ENCODE results near the gene SLC2A11. TPM values are rescaled to one million over a fixed set of nuclear protein-coding genes. Genes with fewer than 3 reads are reported as not detected.

The SLC2A11 gene
- 11.4 and 15.9 TPM in 2 replicates for total RNA-seq

GRCh38 chr22:23857606-23858483 lies at the start of gene SLC2A11:
SLC2A11 (plus strand) TSS chr22:23857875; CDS start chr22:23858000, 125 bp downstream.

GRCh38 chr22:23838681-23839468 lies 18.8 kb upstream of the SLC2A11 start, which contains the start of gene DERL3:
DERL3 (minus strand) TSS chr22:23839006; CDS start chr22:23838987, 19 bp downstream.

GRCh38 chr22:23893945-23894709 lies 36.5 kb downstream of the SLC2A11 start, which contains the start of gene MIF:
MIF (plus strand) TSS chr22:23894383; CDS start chr22:23894475, 92 bp downstream.

Small RNA genes within 50 kb of the gene (small RNA-seq; reads per million reads assigned to genes)
- not detected for gene RN7SL268P (ENCODE audit: low replicate concordance)

Other genes starting within 250 kb of the SLC2A11 start
- not detected in 2 replicates for gene DRICH1, start 225.6 kb upstream of the SLC2A11 start, total RNA-seq
- gene RGL4, start 166.9 kb upstream of the SLC2A11 start, total RNA-seq = not detected in 2 replicates
- gene ZNF70, start 106.8 kb upstream of the SLC2A11 start, total RNA-seq = 7.4 and 12.3 TPM in 2 replicates
- gene VPREB3, start 103.5 kb upstream of the SLC2A11 start, total RNA-seq = not detected in 2 replicates
- 0.44 and 0.86 TPM in 2 replicates for gene C22orf15, start 94.9 kb upstream of the SLC2A11 start, total RNA-seq
- 2.2 and 3.1 TPM in 2 replicates for gene CHCHD10, start 89.9 kb upstream of the SLC2A11 start, total RNA-seq
- gene MMP11, start 85.0 kb upstream of the SLC2A11 start, total RNA-seq = 32.8 and 35.7 TPM in 2 replicates
- 94.8 and 101 TPM in 2 replicates for gene SMARCB1, start 70.9 kb upstream of the SLC2A11 start, total RNA-seq
- 0.43 and 9.0 TPM in 2 replicates for gene DERL3, start 18.9 kb upstream of the SLC2A11 start, total RNA-seq
- 102 and 150 TPM in 2 replicates for gene MIF, start 36.5 kb downstream of the SLC2A11 start, total RNA-seq
- 9.3 and 12.3 TPM in 2 replicates for gene GSTT2B, start 103.3 kb downstream of the SLC2A11 start, total RNA-seq
- gene DDTL, start 109.0 kb downstream of the SLC2A11 start, total RNA-seq = 1.0 and 1.1 TPM in 2 replicates
- 46.6 and 69.7 TPM in 2 replicates for gene DDT, start 116.6 kb downstream of the SLC2A11 start, total RNA-seq
- gene GSTT2, start 122.3 kb downstream of the SLC2A11 start, total RNA-seq = 0.22 and 1.4 TPM in 2 replicates
- gene GSTT4, start 147.6 kb downstream of the SLC2A11 start, total RNA-seq = not detected in 2 replicates
- gene CABIN1, start 153.4 kb downstream of the SLC2A11 start, total RNA-seq = 31.3 and 54.1 TPM in 2 replicates